K562 (cell line): ENCODE results near the gene HCRT. TPM values are rescaled to one million over a fixed set of nuclear protein-coding genes. Genes with fewer than 3 reads are reported as not detected.
A peak's percentile ranks its signal among the peaks of the same experiment; 100 is the strongest.

Experiments used
- ATF7 ChIP-seq: fragments of 450-650 bp; IDR thresholded peaks from 2 replicates; pipeline ENCODE4 v1.7.1; 2014; ENCODE audit warnings: mild to moderate bottlenecking, moderate library complexity
- CLOCK ChIP-seq: fragments of 250-450 bp; sonication (Bioruptor Pico); IDR thresholded peaks from 2 replicates; pipeline ENCODE4 v1.4.0; 2020; ENCODE audit warnings: mild to moderate bottlenecking, moderate library complexity, borderline replicate concordance
- CREM ChIP-seq: IDR thresholded peaks from 2 replicates; pipeline ENCODE4 v1.6.1; 2014; ENCODE audit warnings: antibody characterized with exemption, low read depth
- DPF2 ChIP-seq: fragments of 450-650 bp; IDR thresholded peaks from 2 replicates; pipeline ENCODE4 v1.6.1; 2016
- HMG20B ChIP-seq: fragments of 250-450 bp; sonication (Bioruptor Pico); IDR thresholded peaks from 2 replicates; pipeline ENCODE4 v1.5.0; 2021; ENCODE audit warnings: mild to moderate bottlenecking
- L3MBTL2 ChIP-seq: fragments of 450-650 bp; IDR thresholded peaks from 2 replicates; pipeline ENCODE4 v1.6.1; 2016; ENCODE audit warnings: mild to moderate bottlenecking, moderate library complexity
- MIER1 ChIP-seq: fragments of 450-650 bp; IDR thresholded peaks from 2 replicates; pipeline ENCODE4 v1.6.1; 2016; ENCODE audit warnings: antibody characterized with exemption, mild to moderate bottlenecking, low read depth
- PTTG1 ChIP-seq: fragments of 450-650 bp; IDR thresholded peaks from 2 replicates; pipeline ENCODE4 v1.6.1; 2016; ENCODE audit warnings: low read depth, mild to moderate bottlenecking, missing genetic modification characterization, missing compliant biosample characterization
- SMAD4 ChIP-seq: fragments of 250-450 bp; sonication (Bioruptor Pico); conservative IDR thresholded peaks from 2 replicates; pipeline ENCODE4 v1.8.0; 2021; ENCODE audit warnings: inconsistent platforms, mild to moderate bottlenecking, moderate library complexity
- SP1 ChIP-seq: sonication (generic); formaldehyde crosslinking; IDR thresholded peaks from 2 replicates; pipeline ENCODE4 v1.8.1; 2022; ENCODE audit warnings: mild to moderate bottlenecking, missing genetic modification reagents
- SRF ChIP-seq, 2 experiments: fragments of 250-450, 450-650 bp in 1 of 2; sonication (Bioruptor Pico) in 1 of 2; sonication (generic) in 1 of 2; formaldehyde crosslinking; IDR thresholded peaks; 2 replicates each; pipeline versions ENCODE4 v1.5.0 to v1.5.1; 2020 to 2022; ENCODE audit warnings: mild to moderate bottlenecking in 1 of 2, missing genetic modification reagents in 1 of 2
- STAT5A ChIP-seq: IDR thresholded peaks from 2 replicates; pipeline ENCODE4 v1.6.1; 2012; ENCODE audit warnings: low read length, inconsistent platforms, borderline replicate concordance
- STAT5B ChIP-seq: fragments of 250-450 bp; sonication (Bioruptor Pico); IDR thresholded peaks from 2 replicates; pipeline ENCODE4 v1.8.0; 2021; ENCODE audit warnings: mild to moderate bottlenecking, inconsistent platforms
- TFAP4 ChIP-seq: sonication (generic); formaldehyde crosslinking; IDR thresholded peaks from 2 replicates; pipeline ENCODE4 v1.8.0; 2022; ENCODE audit warnings: missing genetic modification reagents, mild to moderate bottlenecking, moderate library complexity, borderline replicate concordance
- USF1 ChIP-seq: sonication (generic); formaldehyde crosslinking; IDR thresholded peaks from 2 replicates; pipeline ENCODE4 v1.9.0; 2022; ENCODE audit warnings: mild to moderate bottlenecking, missing genetic modification reagents
- VEZF1 ChIP-seq: fragments of 200-800 bp; sonication (Bioruptor generic); IDR thresholded peaks from 2 replicates; pipeline ENCODE4 v1.6.1; 2017; ENCODE audit warnings: missing genetic modification characterization, missing compliant biosample characterization
- ZC3H8 ChIP-seq: fragments of 450-650 bp; IDR thresholded peaks from 2 replicates; pipeline ENCODE4 v1.6.1; 2017
- ZNF12 ChIP-seq: sonication (generic); formaldehyde crosslinking; IDR thresholded peaks from 2 replicates; pipeline ENCODE4 v1.4.0; 2020; ENCODE audit warnings: mild to moderate bottlenecking, missing genetic modification reagents
- ZNF134 ChIP-seq: fragments of 250-450 bp; sonication (Bioruptor Pico); conservative IDR thresholded peaks from 2 replicates; pipeline ENCODE4 v1.4.0; 2020
- polyA plus RNA-seq, 8 experiments: library from polyadenylated mRNA; depleted of rRNA in 4 of 8; stranded (reverse) in 5 of 8; unstranded in 3 of 8; fragments of >200 nt; fragmentation: Nextera tagmentation in 2 of 8; fragmentation: Illumina TruSeq in 1 of 8; extraction: Ambion mirVana in 2 of 8; extraction: Trizol in 1 of 8; gene quantifications; 2 replicates each; pipeline versions ENCODE4 v1.2.1 to v1.2.3, GENCODE V29; 2011 to 2014; ENCODE audit warnings: inconsistent platforms in 1 of 8, missing spikeins in 1 of 8
- total RNA-seq, 7 experiments: library from RNA; depleted of rRNA in 6 of 7; stranded (reverse); fragments of >200 nt in 6 of 7; fragmentation: Illumina TruSeq in 2 of 7; extraction: Trizol in 2 of 7; gene quantifications; 2 replicates each; pipeline versions ENCODE4 v1.2.1 to v1.2.3, GENCODE V29; 2011 to 2021; ENCODE audit warnings: low replicate concordance in 1 of 7

Gene HCRT
- total and polyA plus RNA-seq, 9 of the 15 experiments (the other 6 are each of a cell fraction or from before 2014, with no cell fraction given) = not detected

- TF ChIP-seq CLOCK (peak; percentile 25; the same call in 1 of the 2 replicates), TFAP4 (CRISPR knock-in tag) (peak; percentile 88), ZC3H8 (0 out of 2 replicates have a peak, but pooled peaks have one; percentile 13), STAT5B (no peak), ZNF134 (CRISPR knock-in tag) (no peak), PTTG1 (tag) (no peak), SRF (CRISPR knock-in tag; IDR thresholded peaks at IDR 0.05) (peak in 1 of 2 experiments; percentile 55; a peak in 1 of 4 replicates), SMAD4 (CRISPR knock-in tag) (peak; percentile 73; the same call in 1 of the 2 replicates), L3MBTL2 (peak; percentile 98), HMG20B (CRISPR knock-in tag) (no peak), DPF2 (peak; percentile 25; the same call in 1 of the 2 replicates), STAT5A (no peak), CREM (peak; percentile 71), ZNF12 (CRISPR knock-in tag) (no peak), SP1 (CRISPR knock-in tag) (peak; percentile 93), VEZF1 (peak; percentile 66), ATF7 (peak; percentile 63), MIER1 (peak; percentile 77; the same call in 1 of the 2 replicates), USF1 (CRISPR knock-in tag) (peak; percentile 94)
Measured at GRCh38 chr17:42180922-42181850, 4.1 kb downstream of the HCRT start, which contains the start of gene KCNH4 (continued).
